ENCODE data around the gene TMEM87A.

The TMEM87A gene

DNA sequence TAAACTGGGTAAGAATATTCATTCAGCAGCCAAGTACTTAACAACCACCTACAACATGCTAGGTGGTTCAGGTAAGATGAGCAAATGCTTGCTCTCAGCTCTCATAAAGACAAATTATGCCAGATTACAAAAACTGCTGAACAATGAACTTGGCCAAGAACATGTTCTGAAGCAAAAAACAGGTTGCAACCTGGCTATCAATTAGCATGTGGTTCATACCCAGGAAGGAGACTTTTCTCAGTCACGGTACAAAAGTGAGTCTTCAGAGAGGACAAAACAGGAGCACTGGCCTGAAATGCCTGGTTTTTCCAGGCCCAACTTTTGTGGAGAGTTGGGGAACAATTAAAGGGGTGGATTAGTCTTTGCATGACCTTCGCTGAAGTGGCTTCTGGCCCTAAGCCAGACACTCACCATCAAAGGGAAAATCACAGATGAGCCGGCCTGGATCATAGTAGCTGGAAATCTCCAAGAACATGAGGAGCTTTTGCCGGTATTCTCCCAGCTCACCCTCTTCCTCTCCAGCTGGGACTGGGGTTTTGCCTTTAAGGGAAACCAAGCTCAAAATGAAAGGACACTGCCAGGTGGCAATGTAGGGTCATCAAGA, 109.2 kb downstream of the TMEM87A start (continued):
- TF ChIP-seq, protein P1, sequence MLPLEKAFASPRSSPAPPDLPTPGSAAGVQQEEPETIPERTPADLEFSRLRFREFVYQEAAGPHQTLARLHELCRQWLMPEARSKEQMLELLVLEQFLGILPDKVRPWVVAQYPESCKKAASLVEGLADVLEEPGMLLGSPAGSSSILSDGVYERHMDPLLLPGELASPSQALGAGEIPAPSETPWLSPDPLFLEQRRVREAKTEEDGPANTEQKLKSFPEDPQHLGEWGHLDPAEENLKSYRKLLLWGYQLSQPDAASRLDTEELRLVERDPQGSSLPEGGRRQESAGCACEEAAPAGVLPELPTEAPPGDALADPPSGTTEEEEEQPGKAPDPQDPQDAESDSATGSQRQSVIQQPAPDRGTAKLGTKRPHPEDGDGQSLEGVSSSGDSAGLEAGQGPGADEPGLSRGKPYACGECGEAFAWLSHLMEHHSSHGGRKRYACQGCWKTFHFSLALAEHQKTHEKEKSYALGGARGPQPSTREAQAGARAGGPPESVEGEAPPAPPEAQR (tag by site-specific recombination; IDR thresholded peaks at IDR 0.05) = no peak
- TF ChIP-seq, protein P2, sequence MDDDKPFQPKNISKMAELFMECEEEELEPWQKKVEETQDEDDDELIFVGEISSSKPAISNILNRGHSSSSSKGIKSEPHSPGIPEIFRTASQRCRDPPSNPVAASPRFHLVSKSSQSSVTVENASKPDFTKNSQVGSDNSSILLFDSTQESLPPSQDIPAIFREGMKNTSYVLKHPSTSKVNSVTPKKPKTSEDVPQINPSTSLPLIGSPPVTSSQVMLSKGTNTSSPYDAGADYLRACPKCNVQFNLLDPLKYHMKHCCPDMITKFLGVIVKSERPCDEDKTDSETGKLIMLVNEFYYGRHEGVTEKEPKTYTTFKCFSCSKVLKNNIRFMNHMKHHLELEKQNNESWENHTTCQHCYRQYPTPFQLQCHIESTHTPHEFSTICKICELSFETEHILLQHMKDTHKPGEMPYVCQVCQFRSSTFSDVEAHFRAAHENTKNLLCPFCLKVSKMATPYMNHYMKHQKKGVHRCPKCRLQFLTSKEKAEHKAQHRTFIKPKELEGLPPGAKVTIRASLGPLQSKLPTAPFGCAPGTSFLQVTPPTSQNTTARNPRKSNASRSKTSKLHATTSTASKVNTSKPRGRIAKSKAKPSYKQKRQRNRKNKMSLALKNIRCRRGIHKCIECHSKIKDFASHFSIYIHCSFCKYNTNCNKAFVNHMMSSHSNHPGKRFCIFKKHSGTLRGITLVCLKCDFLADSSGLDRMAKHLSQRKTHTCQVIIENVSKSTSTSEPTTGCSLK (tag by site-specific recombination; IDR thresholded peaks at IDR 0.05) = no peak
- TF ChIP-seq, protein P3, sequence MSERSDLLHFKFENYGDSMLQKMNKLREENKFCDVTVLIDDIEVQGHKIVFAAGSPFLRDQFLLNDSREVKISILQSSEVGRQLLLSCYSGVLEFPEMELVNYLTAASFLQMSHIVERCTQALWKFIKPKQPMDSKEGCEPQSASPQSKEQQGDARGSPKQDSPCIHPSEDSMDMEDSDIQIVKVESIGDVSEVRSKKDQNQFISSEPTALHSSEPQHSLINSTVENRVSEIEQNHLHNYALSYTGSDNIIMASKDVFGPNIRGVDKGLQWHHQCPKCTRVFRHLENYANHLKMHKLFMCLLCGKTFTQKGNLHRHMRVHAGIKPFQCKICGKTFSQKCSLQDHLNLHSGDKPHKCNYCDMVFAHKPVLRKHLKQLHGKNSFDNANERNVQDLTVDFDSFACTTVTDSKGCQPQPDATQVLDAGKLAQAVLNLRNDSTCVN (tag by site-specific recombination; optimal IDR thresholded peaks at IDR 0.05) = no peak
- TF ChIP-seq, protein P4, sequence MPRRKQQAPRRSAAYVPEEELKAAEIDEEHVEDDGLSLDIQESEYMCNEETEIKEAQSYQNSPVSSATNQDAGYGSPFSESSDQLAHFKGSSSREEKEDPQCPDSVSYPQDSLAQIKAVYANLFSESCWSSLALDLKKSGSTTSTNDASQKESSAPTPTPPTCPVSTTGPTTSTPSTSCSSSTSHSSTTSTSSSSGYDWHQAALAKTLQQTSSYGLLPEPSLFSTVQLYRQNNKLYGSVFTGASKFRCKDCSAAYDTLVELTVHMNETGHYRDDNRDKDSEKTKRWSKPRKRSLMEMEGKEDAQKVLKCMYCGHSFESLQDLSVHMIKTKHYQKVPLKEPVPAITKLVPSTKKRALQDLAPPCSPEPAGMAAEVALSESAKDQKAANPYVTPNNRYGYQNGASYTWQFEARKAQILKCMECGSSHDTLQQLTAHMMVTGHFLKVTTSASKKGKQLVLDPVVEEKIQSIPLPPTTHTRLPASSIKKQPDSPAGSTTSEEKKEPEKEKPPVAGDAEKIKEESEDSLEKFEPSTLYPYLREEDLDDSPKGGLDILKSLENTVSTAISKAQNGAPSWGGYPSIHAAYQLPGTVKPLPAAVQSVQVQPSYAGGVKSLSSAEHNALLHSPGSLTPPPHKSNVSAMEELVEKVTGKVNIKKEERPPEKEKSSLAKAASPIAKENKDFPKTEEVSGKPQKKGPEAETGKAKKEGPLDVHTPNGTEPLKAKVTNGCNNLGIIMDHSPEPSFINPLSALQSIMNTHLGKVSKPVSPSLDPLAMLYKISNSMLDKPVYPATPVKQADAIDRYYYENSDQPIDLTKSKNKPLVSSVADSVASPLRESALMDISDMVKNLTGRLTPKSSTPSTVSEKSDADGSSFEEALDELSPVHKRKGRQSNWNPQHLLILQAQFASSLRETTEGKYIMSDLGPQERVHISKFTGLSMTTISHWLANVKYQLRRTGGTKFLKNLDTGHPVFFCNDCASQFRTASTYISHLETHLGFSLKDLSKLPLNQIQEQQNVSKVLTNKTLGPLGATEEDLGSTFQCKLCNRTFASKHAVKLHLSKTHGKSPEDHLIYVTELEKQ (tag by site-specific recombination; IDR thresholded peaks at IDR 0.05; ENCODE audit: borderline replicate concordance) = no peak
- TF ChIP-seq GLIS2 (tag by site-specific recombination; IDR thresholded peaks at IDR 0.05) = no peak

DNA sequence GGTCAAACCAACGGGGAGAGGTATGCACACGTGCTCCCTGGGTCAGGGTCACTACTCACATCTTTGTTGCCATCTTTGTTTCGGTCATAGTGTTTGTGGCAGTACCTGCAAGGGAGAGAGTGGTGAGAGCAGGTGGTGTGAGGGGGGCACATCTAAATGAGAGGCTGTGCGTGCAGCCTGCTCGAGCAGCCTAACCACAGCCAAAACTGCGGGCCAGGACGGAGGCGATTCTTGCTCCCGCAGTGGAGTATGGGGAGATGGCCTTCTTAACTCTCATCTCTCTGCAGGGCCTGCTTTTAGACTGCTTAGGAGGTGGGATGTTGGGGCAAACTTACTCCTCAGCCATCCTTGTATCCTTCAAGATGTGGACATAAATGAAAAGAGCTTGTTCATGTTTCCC, 109.9 kb downstream of the TMEM87A start:
- H3K4me3 ChIP-seq (ENCODE audit: low read depth, low read length) = no peak overlapping the region
- TF ChIP-seq ZNF114 (tag by site-specific recombination; IDR thresholded peaks at IDR 0.05) (no peak), ZNF146 (tag by site-specific recombination; IDR thresholded peaks at IDR 0.05) (no peak), ZNF473 (tag by site-specific recombination; IDR thresholded peaks at IDR 0.05) (no peak), ZNF785 (tag by site-specific recombination; IDR thresholded peaks at IDR 0.05) (no peak), ZNF777 (tag by site-specific recombination; IDR thresholded peaks at IDR 0.05; ENCODE audit: borderline replicate concordance) (no peak), ZNF624 (tag by site-specific recombination; IDR thresholded peaks at IDR 0.05) (no peak), TRIM28 (IDR thresholded peaks at IDR 0.05; ENCODE audit: borderline replicate concordance, low read length) (no peak), ZNF792 (tag by site-specific recombination; IDR thresholded peaks at IDR 0.05) (no peak), KLF9 (tag by site-specific recombination; IDR thresholded peaks at IDR 0.05; ENCODE audit: low read depth) (no peak), ZBTB20 (tag by site-specific recombination; IDR thresholded peaks at IDR 0.05) (no peak)
- TF ChIP-seq, protein P5, sequence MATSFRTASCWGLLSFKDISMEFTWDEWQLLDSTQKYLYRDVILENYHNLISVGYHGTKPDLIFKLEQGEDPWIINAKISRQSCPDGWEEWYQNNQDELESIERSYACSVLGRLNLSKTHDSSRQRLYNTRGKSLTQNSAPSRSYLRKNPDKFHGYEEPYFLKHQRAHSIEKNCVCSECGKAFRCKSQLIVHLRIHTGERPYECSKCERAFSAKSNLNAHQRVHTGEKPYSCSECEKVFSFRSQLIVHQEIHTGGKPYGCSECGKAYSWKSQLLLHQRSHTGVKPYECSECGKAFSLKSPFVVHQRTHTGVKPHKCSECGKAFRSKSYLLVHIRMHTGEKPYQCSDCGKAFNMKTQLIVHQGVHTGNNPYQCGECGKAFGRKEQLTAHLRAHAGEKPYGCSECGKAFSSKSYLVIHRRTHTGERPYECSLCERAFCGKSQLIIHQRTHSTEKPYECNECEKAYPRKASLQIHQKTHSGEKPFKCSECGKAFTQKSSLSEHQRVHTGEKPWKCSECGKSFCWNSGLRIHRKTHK (tag by site-specific recombination; IDR thresholded peaks at IDR 0.05) = no peak
- TF ChIP-seq, protein P6, sequence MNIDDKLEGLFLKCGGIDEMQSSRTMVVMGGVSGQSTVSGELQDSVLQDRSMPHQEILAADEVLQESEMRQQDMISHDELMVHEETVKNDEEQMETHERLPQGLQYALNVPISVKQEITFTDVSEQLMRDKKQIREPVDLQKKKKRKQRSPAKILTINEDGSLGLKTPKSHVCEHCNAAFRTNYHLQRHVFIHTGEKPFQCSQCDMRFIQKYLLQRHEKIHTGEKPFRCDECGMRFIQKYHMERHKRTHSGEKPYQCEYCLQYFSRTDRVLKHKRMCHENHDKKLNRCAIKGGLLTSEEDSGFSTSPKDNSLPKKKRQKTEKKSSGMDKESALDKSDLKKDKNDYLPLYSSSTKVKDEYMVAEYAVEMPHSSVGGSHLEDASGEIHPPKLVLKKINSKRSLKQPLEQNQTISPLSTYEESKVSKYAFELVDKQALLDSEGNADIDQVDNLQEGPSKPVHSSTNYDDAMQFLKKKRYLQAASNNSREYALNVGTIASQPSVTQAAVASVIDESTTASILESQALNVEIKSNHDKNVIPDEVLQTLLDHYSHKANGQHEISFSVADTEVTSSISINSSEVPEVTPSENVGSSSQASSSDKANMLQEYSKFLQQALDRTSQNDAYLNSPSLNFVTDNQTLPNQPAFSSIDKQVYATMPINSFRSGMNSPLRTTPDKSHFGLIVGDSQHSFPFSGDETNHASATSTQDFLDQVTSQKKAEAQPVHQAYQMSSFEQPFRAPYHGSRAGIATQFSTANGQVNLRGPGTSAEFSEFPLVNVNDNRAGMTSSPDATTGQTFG (tag by site-specific recombination; IDR thresholded peaks at IDR 0.05; ENCODE audit: borderline replicate concordance) = no peak
- TF ChIP-seq, protein P7, sequence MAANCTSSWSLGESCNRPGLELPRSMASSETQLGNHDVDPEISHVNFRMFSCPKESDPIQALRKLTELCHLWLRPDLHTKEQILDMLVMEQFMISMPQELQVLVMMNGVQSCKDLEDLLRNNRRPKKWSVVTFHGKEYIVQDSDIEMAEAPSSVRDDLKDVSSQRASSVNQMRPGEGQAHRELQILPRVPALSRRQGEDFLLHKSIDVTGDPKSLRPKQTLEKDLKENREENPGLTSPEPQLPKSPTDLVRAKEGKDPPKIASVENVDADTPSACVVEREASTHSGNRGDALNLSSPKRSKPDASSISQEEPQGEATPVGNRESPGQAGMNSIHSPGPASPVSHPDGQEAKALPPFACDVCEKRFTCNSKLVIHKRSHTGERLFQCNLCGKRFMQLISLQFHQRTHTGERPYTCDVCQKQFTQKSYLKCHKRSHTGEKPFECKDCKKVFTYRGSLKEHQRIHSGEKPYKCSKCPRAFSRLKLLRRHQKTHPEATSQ (tag by site-specific recombination; IDR thresholded peaks at IDR 0.05) = no peak
- TF ChIP-seq, protein P8, sequence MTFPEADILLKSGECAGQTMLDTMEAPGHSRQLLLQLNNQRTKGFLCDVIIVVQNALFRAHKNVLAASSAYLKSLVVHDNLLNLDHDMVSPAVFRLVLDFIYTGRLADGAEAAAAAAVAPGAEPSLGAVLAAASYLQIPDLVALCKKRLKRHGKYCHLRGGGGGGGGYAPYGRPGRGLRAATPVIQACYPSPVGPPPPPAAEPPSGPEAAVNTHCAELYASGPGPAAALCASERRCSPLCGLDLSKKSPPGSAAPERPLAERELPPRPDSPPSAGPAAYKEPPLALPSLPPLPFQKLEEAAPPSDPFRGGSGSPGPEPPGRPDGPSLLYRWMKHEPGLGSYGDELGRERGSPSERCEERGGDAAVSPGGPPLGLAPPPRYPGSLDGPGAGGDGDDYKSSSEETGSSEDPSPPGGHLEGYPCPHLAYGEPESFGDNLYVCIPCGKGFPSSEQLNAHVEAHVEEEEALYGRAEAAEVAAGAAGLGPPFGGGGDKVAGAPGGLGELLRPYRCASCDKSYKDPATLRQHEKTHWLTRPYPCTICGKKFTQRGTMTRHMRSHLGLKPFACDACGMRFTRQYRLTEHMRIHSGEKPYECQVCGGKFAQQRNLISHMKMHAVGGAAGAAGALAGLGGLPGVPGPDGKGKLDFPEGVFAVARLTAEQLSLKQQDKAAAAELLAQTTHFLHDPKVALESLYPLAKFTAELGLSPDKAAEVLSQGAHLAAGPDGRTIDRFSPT (tag by site-specific recombination; IDR thresholded peaks at IDR 0.05) = no peak
- H3K9me3 ChIP-seq (ENCODE audit: control insufficient read depth, insufficient read depth, low read depth, low read length) = no peaks in the 10 kb centered on the region
- POLR2A ChIA-PET = no interaction called here
- H3K36me3 ChIP-seq (ENCODE audit: control insufficient read depth in 2 of 2, insufficient read depth in 1 of 2, low read length in 2 of 2) = peaks cover 0 to 97% of the 10 kb centered on the region in 2 experiments
- CTCF ChIA-PET = no interaction called here
- H3K27ac ChIP-seq (ENCODE audit: extremely low read depth, low read depth, low read length) = no peak overlapping the region
- H3K4me1 ChIP-seq (ENCODE audit: control insufficient read depth, insufficient read depth, low read length) = no peaks in the 10 kb centered on the region

All from HEK293 (cell line).